HG02571 (cell line): Measurements from ENCODE around the gene CACNA1C.

Experiments used
- ATAC-seq: cut with Tn5 transposase; IDR thresholded peaks from one replicate; pipeline ENCODE4 v1.9.1; 2021; ENCODE audit warnings: mild to moderate bottlenecking, moderate library complexity; ENCODE audit not compliant: unreplicated experiment

CACNA1C gene

GRCh38 chr12:2354151-2354991, 301.6 kb downstream of the CACNA1C start:
- no peak for ATAC-seq

GRCh38 chr12:2355198-2355597, 302.4 kb downstream of the CACNA1C start:
- no peak for ATAC-seq

GRCh38 chr12:2355604-2356003, 302.8 kb downstream of the CACNA1C start:
- no peak for ATAC-seq

- no peak for ATAC-seq
Measured at GRCh38 chr12:2356601-2357125, 303.9 kb downstream of the CACNA1C start.

- no peak for ATAC-seq
Measured at GRCh38 chr12:2358986-2359658, 306.3 kb downstream of the CACNA1C start.

GRCh38 chr12:2359725-2360629, 307.2 kb downstream of the CACNA1C start:
- no peak for ATAC-seq

GRCh38 chr12:2360630-2361170, 307.9 kb downstream of the CACNA1C start:
- ATAC-seq, result no peak

GRCh38 chr12:2363836-2364609, 311.2 kb downstream of the CACNA1C start:
- no peak for ATAC-seq

- no peak for ATAC-seq
Measured at GRCh38 chr12:2364631-2365051, 311.9 kb downstream of the CACNA1C start.

- ATAC-seq, result no peak
Measured at GRCh38 chr12:2366711-2367110, 313.9 kb downstream of the CACNA1C start.

GRCh38 chr12:2372178-2372577, 319.4 kb downstream of the CACNA1C start:
- no peak for ATAC-seq

GRCh38 chr12:2372735-2373134, 319.9 kb downstream of the CACNA1C start:
- no peak for ATAC-seq

GRCh38 chr12:2373307-2373706, 320.5 kb downstream of the CACNA1C start:
- ATAC-seq, result no peak

- ATAC-seq, result no peak
Measured at GRCh38 chr12:2374092-2374906, 321.5 kb downstream of the CACNA1C start.

- no peak for ATAC-seq
Measured at GRCh38 chr12:2375871-2376270, 323.1 kb downstream of the CACNA1C start.

- ATAC-seq, result no peak
Measured at GRCh38 chr12:2376908-2377657, 324.3 kb downstream of the CACNA1C start.

- ATAC-seq, result no peak
Measured at GRCh38 chr12:2378835-2379330, 326.1 kb downstream of the CACNA1C start.

- ATAC-seq, result no peak
Measured at GRCh38 chr12:2380946-2381345, 328.2 kb downstream of the CACNA1C start.
